ENCODE results near the gene RAMACL.
A peak's percentile ranks its signal among the peaks of the same experiment; 100 is the strongest.

The RAMACL gene

GRCh38 chr6:166629628-166630027, 43.1 kb upstream of the RAMACL start:
- DNase-seq = peak; percentile 51 to 80 (median 69)
- H3K27ac ChIP-seq (ENCODE audit: insufficient read depth in 1 of 2, low read depth in 1 of 2, low read length in 2 of 2, poor library complexity in 1 of 2, severe bottlenecking in 2 of 2) = no peak overlapping the region
- no peaks in the 10 kb centered on the region for H3K9me3 ChIP-seq (ENCODE audit: control extremely low read depth in 1 of 5, control insufficient read depth in 4 of 5, insufficient read depth in 2 of 5, low read depth in 1 of 5, low read length in 4 of 5)
- H3K4me1 ChIP-seq (ENCODE audit: control extremely low read depth in 1 of 4, control insufficient read depth in 4 of 4, insufficient read depth in 4 of 4, low read length in 3 of 4) = peaks cover 10 to 29% (median 25%) of the 10 kb centered on the region in 4 experiments
- WGBS (ENCODE audit: insufficient coverage) = 78% methylated on average over 3 of the region's 5 CpGs
- ChIA-PET POLR2A (no interaction called here), CTCF (interaction anchor here (0.9 to 1.5 kb wide), 3 partner anchors 9 to 141 kb away, joined by 3 to 5 read pairs (median 3); no protein-coding TSS in a partner anchor)
- H3K4me3 ChIP-seq (ENCODE audit: control insufficient read depth in 1 of 7, extremely low read depth in 1 of 7, insufficient read depth in 4 of 7, low read depth in 2 of 7, low read length in 6 of 7) = no peak overlapping the region
- H3K27me3 ChIP-seq (replicated peaks in 2 of 5; ENCODE audit: control insufficient read depth in 4 of 5, insufficient read depth in 5 of 5, low read length in 4 of 5) = peaks cover 0 to 23% (median 8%) of the 10 kb centered on the region in 5 experiments
- no peaks in the 10 kb centered on the region for H3K36me3 ChIP-seq (ENCODE audit: control insufficient read depth in 4 of 4, insufficient read depth in 4 of 4, low read length in 3 of 4)

DNA sequence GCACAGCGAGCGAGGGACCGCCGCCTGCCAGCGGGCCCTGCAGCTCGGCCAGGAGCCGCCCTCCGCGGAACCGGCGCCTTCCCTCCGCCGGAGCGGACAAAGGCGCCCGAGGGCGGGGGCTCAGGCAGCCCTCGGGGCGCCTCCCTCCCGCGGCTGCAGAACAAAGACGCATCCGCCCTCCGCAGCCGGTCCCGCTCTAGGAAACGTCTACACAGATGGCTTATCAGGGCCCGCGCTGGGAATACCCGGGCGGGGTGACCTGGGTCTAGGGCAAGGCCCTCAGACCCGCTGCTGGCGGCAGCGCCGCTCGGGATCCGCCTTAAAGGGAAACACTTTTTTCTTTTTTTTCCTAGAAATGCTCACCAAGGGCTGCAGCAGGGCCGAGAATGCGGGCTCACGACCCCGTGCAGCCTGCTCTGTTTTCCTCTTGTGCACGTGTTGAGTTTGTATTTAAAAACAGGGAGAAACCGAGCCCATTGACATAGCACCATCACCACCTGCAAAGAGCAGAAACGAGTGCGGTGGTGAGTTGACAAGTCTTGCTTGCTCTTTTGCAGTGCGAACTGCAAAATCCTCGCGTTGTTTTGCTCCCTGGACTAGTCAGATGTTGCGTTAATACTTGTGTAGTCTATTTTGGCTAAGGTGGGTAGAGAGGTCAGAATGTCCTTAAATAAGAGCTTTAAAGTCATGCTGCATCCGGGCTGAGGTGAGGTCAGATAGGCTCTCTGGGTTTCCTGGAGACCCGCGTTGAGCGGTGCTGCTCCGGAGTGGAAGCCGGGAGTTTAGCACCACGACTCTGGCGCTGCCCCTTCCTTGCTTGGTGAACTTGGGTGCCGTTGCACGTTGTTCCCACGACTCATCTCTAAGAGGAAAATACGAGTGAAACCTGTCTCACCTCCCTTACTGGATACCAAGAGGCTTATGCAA, 41.7 kb upstream of the RAMACL start:
- Histone ChIP-seq H3K36me3 (ENCODE audit: control insufficient read depth in 4 of 4, insufficient read depth in 4 of 4, low read length in 3 of 4) (no peaks in the 10 kb centered on the region), H3K27me3 (replicated peaks in 2 of 5; ENCODE audit: control insufficient read depth in 4 of 5, insufficient read depth in 5 of 5, low read length in 4 of 5) (peaks cover 0 to 21% (median 8%) of the 10 kb centered on the region in 5 experiments), H3K9me3 (ENCODE audit: control extremely low read depth in 1 of 5, control insufficient read depth in 4 of 5, insufficient read depth in 2 of 5, low read depth in 1 of 5, low read length in 4 of 5) (no peaks in the 10 kb centered on the region), H3K27ac (ENCODE audit: insufficient read depth in 1 of 2, low read depth in 1 of 2, low read length in 2 of 2, poor library complexity in 1 of 2, severe bottlenecking in 2 of 2) (peak overlapping the region; percentile 37 to 80), H3K4me3 (ENCODE audit: control insufficient read depth in 1 of 7, extremely low read depth in 1 of 7, insufficient read depth in 4 of 7, low read depth in 2 of 7, low read length in 6 of 7) (peak overlapping the region; percentile 36 to 82 (median 68)), H3K4me1 (ENCODE audit: control extremely low read depth in 1 of 4, control insufficient read depth in 4 of 4, insufficient read depth in 4 of 4, low read length in 3 of 4) (peaks cover 10 to 27% (median 25%) of the 10 kb centered on the region in 4 experiments)
- DNase-seq = peak; percentile 59 to 91 (median 87)
- CTCF ChIA-PET = interaction anchor here (1.3 kb wide), 1 partner anchor 189 kb away, joined by 3 read pairs; no protein-coding TSS in a partner anchor
- WGBS (ENCODE audit: insufficient coverage) = under 1% methylated on average over 49 of the region's 61 CpGs
- POLR2A ChIA-PET = interaction anchor here (0.8 to 1.0 kb wide), 3 partner anchors 23 to 90 kb away, joined by 3 to 4 read pairs (median 3); no protein-coding TSS in a partner anchor

GRCh38 chr6:166627033-166627874, 40.8 kb upstream of the RAMACL start, which contains the start of gene RPS6KA2:
Gene RPS6KA2, minus strand, starts transcription at chr6:166627251. Its CDS starts 232 bp downstream, at chr6:166627019.
- 0% methylated on average over 43 of the region's 87 CpGs for WGBS (ENCODE audit: insufficient coverage)
- CTCF ChIA-PET = interaction anchor here (1.3 kb wide), 1 partner anchor 188 kb away, joined by 3 read pairs; no protein-coding TSS in a partner anchor
- peak; percentile 99 to 100 (median 100) for DNase-seq
- Histone ChIP-seq H3K36me3 (ENCODE audit: control insufficient read depth in 4 of 4, insufficient read depth in 4 of 4, low read length in 3 of 4) (no peaks in the 10 kb centered on the region), H3K4me1 (ENCODE audit: control extremely low read depth in 1 of 4, control insufficient read depth in 4 of 4, insufficient read depth in 4 of 4, low read length in 3 of 4) (peaks cover 10 to 27% (median 25%) of the 10 kb centered on the region in 4 experiments), H3K4me3 (ENCODE audit: control insufficient read depth in 1 of 7, extremely low read depth in 1 of 7, insufficient read depth in 4 of 7, low read depth in 2 of 7, low read length in 6 of 7) (peak within 1 kb of the TSS; percentile 56 to 82 (median 72)), H3K9me3 (ENCODE audit: control extremely low read depth in 1 of 5, control insufficient read depth in 4 of 5, insufficient read depth in 2 of 5, low read depth in 1 of 5, low read length in 4 of 5) (no peaks in the 10 kb centered on the region), H3K27me3 (replicated peaks in 2 of 5; ENCODE audit: control insufficient read depth in 4 of 5, insufficient read depth in 5 of 5, low read length in 4 of 5) (peaks cover 0 to 21% (median 8%) of the 10 kb centered on the region in 5 experiments), H3K27ac (ENCODE audit: insufficient read depth in 1 of 2, low read depth in 1 of 2, low read length in 2 of 2, poor library complexity in 1 of 2, severe bottlenecking in 2 of 2) (peak within 1 kb of the TSS; percentile 37 to 80)
- POLR2A ChIA-PET = interaction anchor here (0.8 to 1.0 kb wide), 3 partner anchors 22 to 90 kb away, joined by 3 to 4 read pairs (median 3); no protein-coding TSS in a partner anchor

DNA sequence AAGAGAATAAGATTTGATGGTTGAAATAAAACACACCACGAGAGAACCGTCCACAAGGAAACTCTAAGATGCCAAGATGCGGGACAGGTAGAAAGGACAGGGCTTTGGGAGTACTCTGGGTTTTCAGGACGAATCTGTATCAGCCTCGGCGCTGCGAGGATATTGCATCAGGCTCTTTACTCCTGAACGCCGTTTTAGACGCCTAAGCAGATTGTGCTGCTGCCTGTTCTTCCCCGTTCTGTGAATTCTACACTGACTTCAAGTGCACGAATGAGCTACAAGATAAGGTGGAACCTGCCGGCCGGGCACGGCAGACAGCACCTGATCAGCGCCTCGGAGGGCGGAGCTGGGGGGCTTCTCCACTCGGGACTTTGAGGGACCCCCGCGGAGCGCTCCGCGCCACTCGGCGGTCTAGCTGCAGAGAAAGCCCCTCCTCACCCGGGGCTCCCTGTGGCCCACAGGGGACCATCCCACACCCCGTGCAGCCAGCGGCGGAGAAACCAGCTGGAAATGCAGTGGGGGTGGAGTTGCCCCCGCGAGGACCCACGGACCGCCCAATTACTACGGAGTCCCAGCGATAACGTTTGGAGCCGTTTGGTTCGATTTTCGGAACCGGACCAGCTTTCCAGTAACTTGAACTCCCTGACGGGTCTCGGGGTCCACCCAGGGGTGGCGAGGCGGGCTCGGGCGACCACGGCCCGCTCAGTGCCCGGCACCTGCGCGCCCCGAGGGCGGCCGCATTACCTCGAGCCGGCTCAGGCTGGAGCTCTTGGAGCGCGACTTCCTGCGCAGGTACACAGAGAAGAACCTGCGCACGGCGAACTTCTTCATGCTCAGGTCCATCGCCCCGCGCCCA, 39.9 kb upstream of the RAMACL start:
- no peak overlapping the region for H3K27ac ChIP-seq (ENCODE audit: insufficient read depth in 1 of 2, low read depth in 1 of 2, low read length in 2 of 2, poor library complexity in 1 of 2, severe bottlenecking in 2 of 2)
- H3K9me3 ChIP-seq (ENCODE audit: control extremely low read depth in 1 of 5, control insufficient read depth in 4 of 5, insufficient read depth in 2 of 5, low read depth in 1 of 5, low read length in 4 of 5) = no peaks in the 10 kb centered on the region
- H3K27me3 ChIP-seq (replicated peaks in 2 of 5; ENCODE audit: control insufficient read depth in 4 of 5, insufficient read depth in 5 of 5, low read length in 4 of 5) = peaks cover 0 to 21% (median 8%) of the 10 kb centered on the region in 5 experiments
- WGBS (ENCODE audit: insufficient coverage) = 2% methylated on average over 56 of the region's 66 CpGs
- DNase-seq = peak; percentile 17 to 53 (median 45)
- ChIA-PET CTCF (interaction anchor here (1.3 kb wide), 1 partner anchor 187 kb away, joined by 3 read pairs; no protein-coding TSS in a partner anchor), POLR2A (no interaction called here)
- no peaks in the 10 kb centered on the region for H3K36me3 ChIP-seq (ENCODE audit: control insufficient read depth in 4 of 4, insufficient read depth in 4 of 4, low read length in 3 of 4)
- H3K4me1 ChIP-seq (ENCODE audit: control extremely low read depth in 1 of 4, control insufficient read depth in 4 of 4, insufficient read depth in 4 of 4, low read length in 3 of 4) = peaks cover 10 to 30% (median 25%) of the 10 kb centered on the region in 4 experiments
- H3K4me3 ChIP-seq (ENCODE audit: control insufficient read depth in 1 of 7, extremely low read depth in 1 of 7, insufficient read depth in 4 of 7, low read depth in 2 of 7, low read length in 6 of 7) = peak overlapping the region; percentile 56 to 82 (median 72)

DNA sequence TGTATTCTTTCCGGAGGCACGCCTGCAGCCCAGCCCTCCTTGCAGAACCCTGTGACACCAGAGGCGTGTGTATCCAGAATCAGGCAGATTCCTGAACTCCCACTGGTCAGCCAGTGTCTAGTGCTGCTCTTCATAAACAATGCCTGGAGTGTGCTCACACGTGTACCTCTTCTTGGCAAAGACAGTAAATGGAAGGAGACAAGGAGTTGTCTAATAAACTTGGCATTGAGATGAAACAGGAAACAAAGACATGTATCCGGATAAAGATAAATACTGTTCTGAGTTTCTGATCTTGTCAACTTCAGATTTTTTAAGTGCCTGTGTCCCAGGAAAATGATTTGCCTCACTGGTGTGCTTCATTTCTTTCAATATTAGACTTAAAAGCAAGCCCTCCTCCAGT, 38.9 kb upstream of the RAMACL start:
- POLR2A ChIA-PET = no interaction called here
- H3K36me3 ChIP-seq (ENCODE audit: control insufficient read depth in 4 of 4, insufficient read depth in 4 of 4, low read length in 3 of 4) = no peaks in the 10 kb centered on the region
- no peaks in the 10 kb centered on the region for H3K9me3 ChIP-seq (ENCODE audit: control extremely low read depth in 1 of 5, control insufficient read depth in 4 of 5, insufficient read depth in 2 of 5, low read depth in 1 of 5, low read length in 4 of 5)
- no peak overlapping the region for H3K27ac ChIP-seq (ENCODE audit: insufficient read depth in 1 of 2, low read depth in 1 of 2, low read length in 2 of 2, poor library complexity in 1 of 2, severe bottlenecking in 2 of 2)
- no peak for DNase-seq
- 93% methylated on average over 2 of the region's 5 CpGs for WGBS (ENCODE audit: insufficient coverage)
- CTCF ChIA-PET = no interaction called here
- no peak overlapping the region for H3K4me3 ChIP-seq (ENCODE audit: control insufficient read depth in 1 of 7, extremely low read depth in 1 of 7, insufficient read depth in 4 of 7, low read depth in 2 of 7, low read length in 6 of 7)
- peaks cover 0 to 21% (median 8%) of the 10 kb centered on the region in 5 experiments for H3K27me3 ChIP-seq (replicated peaks in 2 of 5; ENCODE audit: control insufficient read depth in 4 of 5, insufficient read depth in 5 of 5, low read length in 4 of 5)
- peaks cover 10 to 30% (median 25%) of the 10 kb centered on the region in 4 experiments for H3K4me1 ChIP-seq (ENCODE audit: control extremely low read depth in 1 of 4, control insufficient read depth in 4 of 4, insufficient read depth in 4 of 4, low read length in 3 of 4)

DNA sequence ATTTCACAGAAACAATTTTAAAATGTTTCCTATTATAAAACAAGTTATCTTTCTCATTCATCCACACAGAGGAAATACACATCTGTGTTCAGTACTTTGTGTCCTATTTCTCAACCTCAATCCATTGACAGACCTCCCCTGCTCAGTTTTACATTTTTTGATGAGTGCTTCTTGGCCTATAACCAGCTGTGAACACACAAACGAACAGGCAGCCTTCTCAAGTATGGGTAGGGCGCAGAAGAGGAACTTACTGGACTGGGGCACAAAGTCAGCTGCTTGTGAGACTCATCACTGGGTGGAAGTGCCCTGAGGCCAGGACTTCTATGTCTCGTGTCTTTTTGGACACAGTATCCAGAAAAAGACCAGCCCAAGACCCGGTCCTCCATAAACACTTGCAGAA, 37.8 kb upstream of the RAMACL start:
- peaks cover 0 to 14% (median 8%) of the 10 kb centered on the region in 5 experiments for H3K27me3 ChIP-seq (replicated peaks in 2 of 5; ENCODE audit: control insufficient read depth in 4 of 5, insufficient read depth in 5 of 5, low read length in 4 of 5)
- no peak overlapping the region for H3K4me3 ChIP-seq (ENCODE audit: control insufficient read depth in 1 of 7, extremely low read depth in 1 of 7, insufficient read depth in 4 of 7, low read depth in 2 of 7, low read length in 6 of 7)
- peak; percentile 27 to 78 (median 69) for DNase-seq
- H3K36me3 ChIP-seq (ENCODE audit: control insufficient read depth in 4 of 4, insufficient read depth in 4 of 4, low read length in 3 of 4) = no peaks in the 10 kb centered on the region
- H3K9me3 ChIP-seq (ENCODE audit: control extremely low read depth in 1 of 5, control insufficient read depth in 4 of 5, insufficient read depth in 2 of 5, low read depth in 1 of 5, low read length in 4 of 5) = no peaks in the 10 kb centered on the region
- H3K4me1 ChIP-seq (ENCODE audit: control extremely low read depth in 1 of 4, control insufficient read depth in 4 of 4, insufficient read depth in 4 of 4, low read length in 3 of 4) = peaks cover 10 to 30% (median 25%) of the 10 kb centered on the region in 4 experiments
- ChIA-PET POLR2A (interaction anchor here (0.7 kb wide), 1 partner anchor 36 kb away, joined by 3 read pairs; no protein-coding TSS in a partner anchor), CTCF (interaction anchor here (1.5 to 3.3 kb wide), 3 partner anchors 11 to 189 kb away, joined by 3 to 12 read pairs (median 4); no protein-coding TSS in a partner anchor)
- no peak overlapping the region for H3K27ac ChIP-seq (ENCODE audit: insufficient read depth in 1 of 2, low read depth in 1 of 2, low read length in 2 of 2, poor library complexity in 1 of 2, severe bottlenecking in 2 of 2)
- 44% methylated on average over 3 of the region's 4 CpGs for WGBS (ENCODE audit: insufficient coverage)

Measured in common myeloid progenitor, CD34-positive (primary cell).